Activated CD4-positive, alpha-beta T cell treated with anti-CD3 and anti-CD28 coated beads for 24 hours (primary cell): ENCODE results near the gene C15orf39.

Experiments
- DNase-seq, 2 donors: peaks; one replicate each; pipeline ENCODE4 v3.0.0-alpha.2; 2020; ENCODE audit warnings: low read depth in 2 of 2

The C15orf39 gene

GRCh38 chr15:75172284-75172820 is 29.3 kb upstream of the C15orf39 start:
- DNase-seq = no peak

GRCh38 chr15:75174102-75174501 is 27.6 kb upstream of the C15orf39 start:
- DNase-seq = no peak

- no peak for DNase-seq
These were observed 27.0 kb upstream of the C15orf39 start for GRCh38 chr15:75174729-75175128.

- DNase-seq = no peak
These were observed 25.3 kb upstream of the C15orf39 start for GRCh38 chr15:75176396-75176761.

GRCh38 chr15:75177360-75178071 is 24.2 kb upstream of the C15orf39 start:
- no peak for DNase-seq

- no peak for DNase-seq
These were observed 23.3 kb upstream of the C15orf39 start for GRCh38 chr15:75178171-75178937.

GRCh38 chr15:75178938-75179745 is 22.5 kb upstream of the C15orf39 start:
- no peak for DNase-seq

- DNase-seq = no peak
These were observed 21.9 kb upstream of the C15orf39 start for GRCh38 chr15:75179746-75180140.

GRCh38 chr15:75181780-75182179 is 19.9 kb upstream of the C15orf39 start:
- no peak for DNase-seq

- DNase-seq = no peak
These were observed 19.2 kb upstream of the C15orf39 start for GRCh38 chr15:75182187-75183131.

- DNase-seq = no peak
These were observed 16.2 kb upstream of the C15orf39 start for GRCh38 chr15:75185271-75186029.

- no peak for DNase-seq
These were observed 15.6 kb upstream of the C15orf39 start for GRCh38 chr15:75186044-75186443.

- no peak for DNase-seq
These were observed 13.2 kb upstream of the C15orf39 start for GRCh38 chr15:75188499-75188898.

- no peak for DNase-seq
These were observed 10.4 kb upstream of the C15orf39 start for GRCh38 chr15:75191235-75191634.

- DNase-seq = no peak
These were observed 9.4 kb upstream of the C15orf39 start for GRCh38 chr15:75192307-75192706.

GRCh38 chr15:75193272-75193671 is 8.4 kb upstream of the C15orf39 start:
- DNase-seq = no peak

GRCh38 chr15:75193976-75194375 is 7.7 kb upstream of the C15orf39 start:
- DNase-seq = no peak

GRCh38 chr15:75194397-75194796 is 7.3 kb upstream of the C15orf39 start:
- no peak for DNase-seq

- no peak for DNase-seq
These were observed 6.4 kb upstream of the C15orf39 start for GRCh38 chr15:75195122-75195765.

GRCh38 chr15:75195766-75196241 is 5.9 kb upstream of the C15orf39 start:
- DNase-seq = no peak
